ENCODE measurements around the gene MS4A4E.
"Not testable (repeated sequence)": the region's sequence is repeated elsewhere in the genome, so short reads cannot be mapped to it uniquely, and the experiment has no call there.

Gene MS4A4E

GRCh38 chr11:60242740-60243239 lies at the start of gene MS4A4E:
MS4A4E (minus strand) TSS chr11:60243137; CDS start chr11:60230055, 13,082 bp downstream.
- no peak for DNase-seq (ENCODE audit: low read depth)

DNA sequence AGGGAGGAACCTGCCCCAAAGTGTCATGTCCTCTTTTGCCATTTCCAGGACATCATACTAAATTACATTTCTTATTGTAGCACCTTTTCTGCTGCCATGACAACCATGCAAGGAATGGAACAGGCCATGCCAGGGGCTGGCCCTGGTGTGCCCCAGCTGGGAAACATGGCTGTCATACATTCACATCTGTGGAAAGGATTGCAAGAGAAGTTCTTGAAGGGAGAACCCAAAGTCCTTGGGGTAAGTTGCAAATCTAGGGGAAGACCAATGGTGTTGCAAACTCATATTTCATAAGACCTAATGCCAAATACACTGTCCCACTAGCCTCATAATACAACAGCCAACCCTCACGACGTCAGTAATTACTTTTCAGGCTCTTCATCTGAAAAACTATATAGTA lies 49.2 kb upstream of the MS4A4E start:
- no peak for DNase-seq (ENCODE audit: low read depth)

- DNase-seq (ENCODE audit: low read depth), result no peak
Observed at GRCh38 chr11:60288531-60288930, 45.6 kb upstream of the MS4A4E start.

DNA sequence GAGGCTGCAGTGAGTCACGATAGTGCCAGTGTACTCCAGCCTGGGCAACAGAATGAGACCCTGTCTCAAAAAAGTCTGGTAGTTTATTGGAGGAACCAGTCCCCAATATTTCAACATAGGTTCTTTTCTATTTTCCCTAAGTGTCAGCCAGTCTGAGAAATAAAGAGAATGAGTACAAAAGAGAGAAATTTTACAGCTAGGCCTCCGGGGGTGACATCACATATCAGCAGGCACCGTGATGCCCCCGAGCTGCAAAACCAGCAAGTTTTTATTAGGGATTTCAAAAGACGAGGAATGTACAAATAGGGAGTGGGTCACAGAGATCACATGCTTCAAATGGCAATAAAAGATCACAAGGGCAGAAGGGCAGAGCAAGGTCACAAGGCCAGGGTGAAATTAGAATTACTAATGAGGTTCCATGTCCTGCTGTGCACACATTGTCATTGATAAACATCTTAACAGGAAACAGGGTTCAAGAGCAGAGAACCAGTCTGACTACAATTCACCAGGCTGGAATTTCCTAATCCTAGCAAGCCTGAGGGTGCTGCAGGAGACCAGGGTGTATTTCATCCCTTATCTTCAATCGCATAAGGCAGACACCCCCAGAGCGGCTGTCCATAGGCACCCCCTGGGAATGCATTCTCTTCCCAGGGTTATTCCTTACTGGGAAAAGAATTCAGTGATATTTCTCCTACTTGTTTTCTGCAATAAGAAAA lies 42.6 kb upstream of the MS4A4E start:
- not testable (repeated sequence) for DNase-seq (ENCODE audit: low read depth)

DNA sequence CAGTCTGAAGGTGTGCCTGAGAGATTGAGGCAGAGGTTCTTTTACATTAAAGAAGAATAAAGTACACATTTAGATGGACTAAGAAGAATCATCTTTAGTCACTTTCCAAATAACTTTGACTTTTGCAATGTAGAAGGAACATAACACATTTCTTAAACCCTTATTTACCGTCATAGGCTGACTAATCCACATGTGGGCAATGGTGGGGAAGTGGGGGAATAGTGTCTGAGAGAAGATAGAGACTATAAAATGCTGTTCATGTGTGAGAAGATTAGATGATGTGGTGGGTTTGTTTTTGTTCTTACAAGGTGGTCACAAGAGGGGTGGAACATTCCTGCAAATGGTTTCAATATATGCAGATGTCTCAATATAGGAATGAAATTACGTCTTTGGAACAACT lies 39.3 kb upstream of the MS4A4E start:
- DNase-seq (ENCODE audit: low read depth), result peak; percentile 13

- DNase-seq (ENCODE audit: low read depth), result no peak
Observed at GRCh38 chr11:60281485-60281884, 38.5 kb upstream of the MS4A4E start.

- no peak for DNase-seq (ENCODE audit: low read depth)
Observed at GRCh38 chr11:60280412-60280811, 37.5 kb upstream of the MS4A4E start, which contains the start of gene MS4A4A. MS4A4A (plus strand) TSS chr11:60280666; CDS start chr11:60280676, 10 bp downstream.

- DNase-seq (ENCODE audit: low read depth), result no peak
Observed at GRCh38 chr11:60274416-60274815, 31.5 kb upstream of the MS4A4E start.

GRCh38 chr11:60265373-60266214 lies 22.7 kb upstream of the MS4A4E start:
- DNase-seq (ENCODE audit: low read depth), result peak; percentile 63

DNA sequence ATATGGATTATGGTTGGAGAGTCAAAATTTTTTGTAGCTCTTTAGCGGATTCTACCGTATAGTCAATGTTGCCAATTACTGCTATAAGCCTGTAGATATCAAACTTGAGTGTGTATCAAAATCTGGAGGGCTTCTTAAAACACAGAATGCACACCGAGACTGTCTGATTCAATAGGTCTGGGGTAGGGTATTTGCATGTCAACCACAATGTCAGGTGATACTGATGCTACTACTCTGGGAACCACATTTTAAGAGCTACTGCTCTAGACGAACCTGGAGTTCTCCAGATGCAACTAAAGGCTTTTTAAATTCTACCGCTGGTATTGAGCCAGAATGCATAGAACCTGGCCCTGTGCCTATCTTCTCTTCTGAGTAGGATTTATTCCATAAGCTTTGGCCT lies 21.7 kb upstream of the MS4A4E start:
- DNase-seq (ENCODE audit: low read depth), result no peak

DNA sequence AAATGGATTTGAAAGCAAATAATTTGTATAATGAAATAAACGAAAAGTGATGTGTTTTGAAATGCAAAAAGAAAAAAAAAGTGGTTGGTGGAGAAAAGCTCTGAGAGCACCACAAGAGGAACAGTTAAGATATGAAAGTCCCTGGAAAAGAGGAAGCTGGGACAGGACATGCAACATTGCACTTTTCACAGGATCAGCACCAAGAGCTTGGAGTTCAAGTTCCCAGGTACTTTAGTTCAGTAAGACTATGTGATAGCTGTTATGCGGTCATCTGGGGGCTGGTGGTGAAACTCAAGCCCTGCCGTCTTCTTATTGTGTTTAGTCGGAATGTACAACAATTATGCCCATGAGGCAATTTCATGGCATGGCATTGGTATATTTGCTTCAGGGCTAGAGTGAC lies 20.5 kb upstream of the MS4A4E start:
- DNase-seq (ENCODE audit: low read depth), result no peak

DNA sequence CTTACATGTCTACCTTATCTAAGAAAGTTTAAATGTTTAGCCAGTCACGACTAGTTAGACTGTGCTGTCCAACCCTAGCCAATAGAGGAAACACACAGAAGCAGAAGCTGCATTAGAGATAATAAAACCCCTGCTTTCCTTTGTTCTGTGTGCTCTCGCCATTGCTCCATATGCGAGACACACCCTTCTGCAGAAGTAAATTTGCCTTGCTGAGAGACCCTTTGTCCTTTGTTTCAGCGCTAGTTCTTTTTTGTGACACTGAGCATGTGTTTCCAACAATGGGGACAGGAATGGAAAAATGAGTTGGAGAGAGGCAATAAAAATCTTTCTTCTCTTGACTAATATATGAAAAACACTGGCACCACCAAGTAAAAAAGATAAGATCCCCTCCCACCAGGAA lies 18.1 kb upstream of the MS4A4E start:
- no peak for DNase-seq (ENCODE audit: low read depth)

DNA sequence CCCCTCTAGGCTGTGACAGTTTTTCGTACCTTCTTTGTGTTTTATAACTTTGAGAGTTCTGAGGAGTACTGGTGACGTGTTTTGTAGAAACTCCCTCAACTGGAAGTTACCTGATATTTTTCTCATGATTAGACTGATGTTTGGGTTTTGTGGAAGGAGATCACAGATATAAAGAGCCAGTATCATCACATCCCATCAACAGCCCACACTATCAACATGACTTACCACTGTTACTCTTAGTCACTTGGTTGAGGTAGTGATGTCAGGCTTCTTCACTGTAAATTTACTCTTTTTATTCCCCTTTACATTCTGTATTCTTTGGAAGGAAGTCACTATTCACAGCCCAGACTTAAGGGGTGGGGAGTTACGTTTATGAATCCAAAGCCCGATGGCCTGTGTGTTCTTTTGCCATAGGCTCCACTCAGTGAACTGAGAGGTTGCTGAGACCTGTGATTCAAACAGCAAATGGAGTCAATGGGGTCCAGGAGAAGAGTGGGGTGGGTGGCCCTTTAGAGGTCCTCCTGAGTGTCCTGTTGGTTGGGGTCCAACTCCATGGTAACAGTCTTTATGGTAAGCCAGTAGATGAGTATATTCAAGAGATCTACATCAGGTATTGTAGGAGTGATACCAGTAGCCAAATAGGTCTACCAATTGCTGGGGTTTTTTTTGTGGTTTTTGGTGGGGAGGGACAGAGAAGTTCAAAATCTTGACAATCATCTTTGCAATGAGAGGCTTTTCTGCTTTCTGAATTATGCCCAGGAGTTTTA lies 15.2 kb upstream of the MS4A4E start:
- no peak for DNase-seq (ENCODE audit: low read depth)

DNA sequence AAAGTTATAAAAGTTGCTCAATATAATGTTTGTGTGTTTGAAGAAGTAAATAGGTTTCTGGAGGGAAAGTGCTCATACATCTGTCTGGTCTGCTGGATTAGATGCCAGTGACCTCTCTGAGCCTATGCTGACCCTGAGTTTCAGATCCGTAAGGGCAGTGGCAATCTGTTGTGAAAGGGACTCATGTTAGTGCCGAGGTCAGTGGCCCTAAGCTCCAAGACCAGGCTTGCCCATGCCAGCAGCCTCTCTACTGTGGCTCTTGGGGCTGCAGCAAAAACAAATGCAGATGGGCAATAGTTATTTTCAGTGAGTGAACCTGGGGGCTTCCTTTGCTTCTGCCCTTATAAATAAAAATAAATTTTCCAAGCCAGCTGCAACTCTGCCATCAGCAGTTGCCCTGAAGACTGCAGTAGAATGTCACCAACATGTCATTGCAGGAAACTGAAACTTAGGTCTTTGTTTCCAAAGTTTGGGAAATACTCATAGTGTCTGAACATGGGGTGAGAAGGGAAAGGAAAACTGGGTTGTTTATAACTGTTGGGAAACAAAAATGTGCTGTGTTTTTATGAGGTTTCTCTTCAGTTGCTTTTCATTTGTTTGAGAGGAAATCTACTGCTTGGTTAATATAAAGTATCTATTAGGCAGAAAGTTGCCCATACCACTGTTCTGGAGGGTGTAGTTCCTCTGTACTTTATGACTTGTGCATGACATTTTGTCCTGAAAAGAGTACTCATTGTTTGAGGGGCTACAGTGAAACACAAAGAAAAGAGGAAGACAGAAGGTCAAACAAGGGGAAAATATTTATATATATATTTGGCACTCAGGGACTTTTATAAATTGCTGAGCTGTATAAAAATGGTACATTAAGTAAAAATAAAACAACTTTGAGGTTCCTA lies 9.5 kb upstream of the MS4A4E start:
- no peak for DNase-seq (ENCODE audit: low read depth)

- peak; percentile 35 for DNase-seq (ENCODE audit: low read depth)
Observed at GRCh38 chr11:60251485-60252212, 8.7 kb upstream of the MS4A4E start.

DNA sequence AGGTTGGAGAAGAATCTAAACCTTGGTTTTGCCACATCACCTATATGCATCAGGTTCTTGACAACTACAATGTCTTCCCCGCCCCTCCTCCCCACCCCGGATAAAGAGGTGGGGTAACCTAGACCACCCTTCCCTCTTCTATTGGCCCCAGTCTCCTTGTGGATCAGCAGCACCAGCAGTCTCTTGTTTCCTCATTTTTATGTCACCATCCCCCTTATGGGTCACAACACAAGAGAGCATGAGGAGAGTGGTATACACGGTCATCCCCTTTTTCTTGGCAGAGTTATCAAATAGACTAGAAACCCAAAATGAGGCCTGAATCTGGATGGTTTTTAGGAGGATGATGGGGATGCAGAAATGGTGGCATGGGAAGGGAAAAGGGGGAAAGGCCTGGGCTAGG lies 1.2 kb downstream of the MS4A4E start:
- no peak for DNase-seq (ENCODE audit: low read depth)

DNA sequence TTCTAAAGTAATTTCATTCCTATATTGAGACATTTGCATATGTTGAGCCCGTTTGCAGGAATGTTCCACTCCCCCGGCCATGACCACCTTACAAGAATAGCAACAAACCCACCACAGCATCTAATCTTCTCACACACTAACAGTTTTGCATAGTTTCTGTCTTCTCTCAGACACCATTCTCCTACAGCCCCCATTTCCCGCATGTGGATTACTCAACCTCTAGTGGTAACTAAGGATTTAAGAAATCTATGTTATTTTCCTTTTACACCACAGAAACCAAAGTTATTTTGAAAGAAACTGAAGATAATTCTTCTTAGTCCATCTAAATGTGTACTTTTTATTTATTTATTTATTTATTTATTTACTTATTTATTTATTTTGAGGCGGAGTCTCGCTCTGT lies 2.3 kb downstream of the MS4A4E start:
- DNase-seq (ENCODE audit: low read depth), result no peak

GRCh38 chr11:60235321-60235720 lies 7.6 kb downstream of the MS4A4E start:
- no peak for DNase-seq (ENCODE audit: low read depth)

DNA sequence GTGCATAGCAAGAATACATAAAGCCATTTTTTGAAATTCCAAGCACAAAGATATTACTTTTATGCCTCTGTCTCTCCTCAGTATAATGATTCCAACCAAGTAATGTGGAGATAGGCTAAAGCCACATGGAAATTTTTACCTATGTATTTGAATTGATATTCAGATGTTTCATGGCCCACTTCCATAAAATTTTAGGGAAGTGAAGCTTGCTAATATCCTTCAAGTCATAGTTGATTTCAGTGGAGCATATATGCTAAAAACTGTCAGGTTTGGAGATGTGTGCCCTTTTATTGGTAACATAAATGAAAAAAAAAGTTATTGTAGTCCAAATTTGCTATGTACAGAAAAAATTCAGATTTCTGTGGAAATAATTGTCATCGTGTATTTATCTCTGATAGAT lies 12.3 kb downstream of the MS4A4E start:
- DNase-seq (ENCODE audit: low read depth), result no peak

DNA sequence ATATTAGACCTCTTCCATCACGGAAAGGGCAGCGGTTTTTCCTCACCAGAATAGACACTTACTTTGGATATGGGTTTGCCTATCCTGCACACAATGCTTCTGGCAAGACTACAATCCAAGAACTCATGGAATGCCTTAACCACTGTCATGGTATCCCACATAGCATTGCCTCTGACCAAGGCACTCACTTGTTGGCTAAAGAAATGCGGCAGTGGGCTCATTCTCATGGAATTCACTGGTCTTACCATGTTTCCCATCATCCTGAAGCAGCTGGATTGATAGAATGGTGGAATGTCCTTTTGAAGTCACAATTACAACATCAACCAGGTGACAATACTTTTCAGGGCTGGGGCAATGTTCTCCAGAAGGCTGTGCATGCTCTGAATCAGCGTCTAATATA lies 20.8 kb downstream of the MS4A4E start:
- DNase-seq (ENCODE audit: low read depth), result no peak

- DNase-seq (ENCODE audit: low read depth), result peak; percentile 2
Observed at GRCh38 chr11:60221692-60222091, 21.2 kb downstream of the MS4A4E start.

All from ELR (cell line).